Astrocyte of the cerebellum (primary cell): Measurements from ENCODE around the gene PRDM12.

Experiments
- DNase-seq: peaks from one replicate; pipeline ENCODE4 v3.0.0-alpha.2; 2011; ENCODE audit warnings: low read depth
- H3K4me3 ChIP-seq: 2 replicates; pipeline ENCODE4 v1.5.1; 2011; ENCODE audit warnings: mild to moderate bottlenecking, low read depth, low read length, moderate library complexity
- in situ Hi-C: cut with HindIII; loops from 2 replicates; pipeline ENCODE4 v1.10.0; 2017; ENCODE audit warnings: low sequenced_read_pairs
- TF ChIP-seq, protein P1 (sequence below): IDR thresholded peaks from 2 replicates; pipeline ENCODE4 v1.5.1; 2012; ENCODE audit warnings: low read length, low read depth, moderate library complexity, mild to moderate bottlenecking; ENCODE audit errors: missing control alignments

The PRDM12 gene

DNA sequence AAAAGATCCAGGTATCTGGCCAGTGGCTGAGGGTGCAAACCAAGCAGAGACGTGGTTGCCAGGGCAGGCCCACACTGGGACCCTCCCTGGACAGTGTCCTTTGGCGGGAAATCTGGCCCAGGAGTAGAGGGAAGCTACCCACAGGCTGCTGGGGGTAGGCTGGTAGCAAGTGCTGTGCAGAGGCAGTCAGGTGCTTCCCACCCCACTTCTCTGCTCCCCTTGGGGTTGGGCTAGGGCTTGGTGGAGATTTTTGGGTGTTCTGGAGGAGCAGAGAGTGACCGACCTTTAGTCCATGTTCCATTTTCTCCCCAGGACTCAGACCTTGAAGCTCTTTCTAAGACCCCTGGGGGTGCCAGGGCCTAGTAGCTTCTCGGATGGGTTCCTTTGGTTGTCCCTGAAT is 5.6 kb downstream of the PRDM12 start:
- TF ChIP-seq, protein P1, sequence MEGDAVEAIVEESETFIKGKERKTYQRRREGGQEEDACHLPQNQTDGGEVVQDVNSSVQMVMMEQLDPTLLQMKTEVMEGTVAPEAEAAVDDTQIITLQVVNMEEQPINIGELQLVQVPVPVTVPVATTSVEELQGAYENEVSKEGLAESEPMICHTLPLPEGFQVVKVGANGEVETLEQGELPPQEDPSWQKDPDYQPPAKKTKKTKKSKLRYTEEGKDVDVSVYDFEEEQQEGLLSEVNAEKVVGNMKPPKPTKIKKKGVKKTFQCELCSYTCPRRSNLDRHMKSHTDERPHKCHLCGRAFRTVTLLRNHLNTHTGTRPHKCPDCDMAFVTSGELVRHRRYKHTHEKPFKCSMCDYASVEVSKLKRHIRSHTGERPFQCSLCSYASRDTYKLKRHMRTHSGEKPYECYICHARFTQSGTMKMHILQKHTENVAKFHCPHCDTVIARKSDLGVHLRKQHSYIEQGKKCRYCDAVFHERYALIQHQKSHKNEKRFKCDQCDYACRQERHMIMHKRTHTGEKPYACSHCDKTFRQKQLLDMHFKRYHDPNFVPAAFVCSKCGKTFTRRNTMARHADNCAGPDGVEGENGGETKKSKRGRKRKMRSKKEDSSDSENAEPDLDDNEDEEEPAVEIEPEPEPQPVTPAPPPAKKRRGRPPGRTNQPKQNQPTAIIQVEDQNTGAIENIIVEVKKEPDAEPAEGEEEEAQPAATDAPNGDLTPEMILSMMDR = no peak
- H3K4me3 ChIP-seq = no peak overlapping the region
- in situ Hi-C loops = loop anchor here (5.0 kb wide), 1 partner anchor 43 kb away; no protein-coding TSS in a partner anchor
- DNase-seq = no peak

- no peak for DNase-seq
- in situ Hi-C loops = no loop called here
- TF ChIP-seq, protein P1 = no peak
- H3K4me3 ChIP-seq = no peak overlapping the region
Observed at GRCh38 chr9:130670644-130671043, 6.2 kb downstream of the PRDM12 start.

- H3K4me3 ChIP-seq = no peak overlapping the region
- no peak for DNase-seq
- in situ Hi-C loops = no loop called here
- TF ChIP-seq, protein P1 = no peak
Observed at GRCh38 chr9:130672466-130672865, 8.1 kb downstream of the PRDM12 start.

DNA sequence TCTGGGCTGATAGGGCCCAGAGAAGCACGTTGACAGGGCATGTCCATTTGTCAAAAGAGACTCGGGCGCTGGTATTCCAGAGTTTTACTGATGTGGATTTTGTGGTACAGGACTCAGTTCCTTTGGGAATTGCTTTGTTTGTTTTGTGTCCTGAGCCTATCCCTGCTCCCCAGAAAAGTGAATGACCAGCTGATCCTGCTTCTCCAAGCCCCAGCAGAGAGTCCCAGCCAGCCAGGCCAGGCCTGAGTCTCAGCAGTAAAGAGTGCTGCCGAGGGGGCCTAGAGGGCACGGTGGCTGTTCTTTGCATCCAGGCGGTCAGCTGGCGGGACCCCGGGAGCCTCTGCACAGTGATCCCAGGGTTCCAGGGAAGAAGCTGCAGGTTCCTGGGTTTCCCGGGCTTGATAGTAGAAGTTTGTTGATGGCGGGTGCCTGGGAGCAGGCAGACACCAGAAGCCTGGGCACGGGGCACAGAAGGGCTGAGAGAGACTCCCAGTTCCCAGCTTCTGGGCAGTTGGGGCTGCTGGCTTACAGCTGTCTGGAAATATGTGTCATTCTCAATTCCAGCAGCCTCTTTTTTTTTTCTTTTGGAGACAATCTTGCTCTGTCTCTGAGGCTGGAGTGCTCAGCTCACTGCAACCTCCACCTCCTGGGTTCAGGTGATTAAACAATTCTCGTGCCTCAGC is 8.7 kb downstream of the PRDM12 start:
- in situ Hi-C loops = no loop called here
- DNase-seq = no peak
- H3K4me3 ChIP-seq = no peak overlapping the region
- TF ChIP-seq, protein P1 = no peak

DNA sequence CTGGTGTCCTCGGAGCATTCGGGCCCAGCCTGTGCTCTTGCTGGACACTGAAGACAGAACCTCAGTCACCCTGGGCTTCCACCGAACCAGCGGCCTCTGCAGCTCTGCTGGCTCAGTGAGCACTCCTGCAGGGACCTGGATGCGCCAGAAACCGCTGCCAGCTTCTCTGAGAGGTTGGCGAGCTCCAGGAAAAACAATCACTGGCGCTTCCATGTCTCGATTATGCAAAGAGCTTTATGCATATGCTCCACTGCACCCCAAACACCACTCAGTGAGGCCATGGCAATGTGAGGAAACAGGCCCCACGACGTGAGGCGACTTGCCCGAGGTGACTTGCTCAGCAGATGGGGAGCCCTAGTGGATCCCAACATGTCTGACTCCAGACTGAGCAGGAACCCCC is 11.0 kb downstream of the PRDM12 start:
- H3K4me3 ChIP-seq = no peak overlapping the region
- DNase-seq = no peak
- TF ChIP-seq, protein P1 = no peak
- in situ Hi-C loops = no loop called here

GRCh38 chr9:130677252-130677651 is 12.9 kb downstream of the PRDM12 start:
- in situ Hi-C loops = no loop called here
- no peak for DNase-seq
- TF ChIP-seq, protein P1 = no peak
- H3K4me3 ChIP-seq = no peak overlapping the region
